ENCODE results near the gene TMLHE. TPM values are rescaled to one million over a fixed set of nuclear protein-coding genes. Genes with fewer than 3 reads are reported as not detected.
"Not testable (repeated sequence)": the region's sequence is repeated elsewhere in the genome, so short reads cannot be mapped to it uniquely, and the experiment has no call there.

Gene TMLHE
- total and polyA plus RNA-seq, 2 of the 13 experiments (the other 11 are each of a cell fraction or from before 2014, with no cell fraction given), result 12.5 to 14.2 TPM

DNA sequence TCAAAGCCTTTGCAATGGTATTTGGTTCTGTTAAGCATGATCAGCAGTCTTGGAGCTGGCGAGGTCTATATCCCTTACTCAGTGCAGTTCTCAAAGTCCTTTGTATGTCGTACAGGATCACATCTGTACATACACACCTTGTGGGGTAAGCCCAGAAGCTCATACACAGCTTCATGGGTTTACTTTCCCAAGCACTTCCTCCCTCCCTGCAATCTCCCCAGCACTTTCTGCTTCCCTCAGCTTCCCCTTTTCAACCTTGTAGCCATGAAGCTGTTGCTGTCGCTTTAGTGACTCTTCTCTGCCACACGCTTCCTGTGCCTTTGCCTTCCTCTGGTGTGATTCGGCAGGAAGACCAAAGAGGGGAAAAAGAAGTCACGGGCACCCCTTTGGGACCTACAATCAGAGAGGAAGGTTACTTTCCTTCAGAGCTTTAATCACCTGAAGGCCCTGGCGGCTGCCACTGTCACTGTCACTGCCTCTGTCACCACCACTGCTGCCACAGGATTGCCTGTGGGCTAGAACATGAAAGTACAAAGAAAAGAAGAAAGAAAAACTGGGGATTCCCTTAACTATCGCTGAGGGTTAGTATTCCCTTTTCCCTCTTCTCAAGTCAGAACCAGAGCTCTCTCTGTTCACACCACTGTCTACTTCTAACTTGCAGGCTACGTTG, 146.3 kb downstream of the TMLHE start:
- intact Hi-C loops (cut with micrococcal nuclease; ENCODE audit: unreplicated experiment); H3K4me3 ChIP-seq (replicated peaks in 1 of 3; ENCODE audit: insufficient read depth in 1 of 3, low read depth in 2 of 3, low read length in 3 of 3); H3K79me2 ChIP-seq (ENCODE audit: insufficient read depth, low read length); H3K4me1 ChIP-seq (ENCODE audit: insufficient read depth, low read length); FAIRE-seq; H3K9me3 ChIP-seq (ENCODE audit: low read length); H3K9ac ChIP-seq (ENCODE audit: insufficient read depth, low read depth, low read length); in situ Hi-C loops (cut with HindIII; ENCODE audit: extremely low pct_ligation_motif_present, low pct_unique_long_range_greater_than_20kb); H4K20me1 ChIP-seq (ENCODE audit: insufficient read depth, low read length); H3K4me2 ChIP-seq (ENCODE audit: low read depth, low read length); ATAC-seq; H3K27ac ChIP-seq (ENCODE audit: extremely low read length, insufficient read depth, low read length); CTCF ChIA-PET (ENCODE audit: low intra/inter-chr PET ratio, low total read pairs); DNase-seq (ENCODE audit: low spot score); H3K27me3 ChIP-seq (ENCODE audit: control insufficient read depth in 1 of 2, insufficient read depth in 2 of 2, low read length in 2 of 2); POLR2A ChIA-PET; H2AFZ ChIP-seq (ENCODE audit: low read length); H3K36me3 ChIP-seq (replicated peaks in 1 of 2; ENCODE audit: control insufficient read depth in 1 of 2, insufficient read depth in 2 of 2, low read length in 2 of 2); BruUV-seq (replicated peaks): not testable (repeated sequence)
- no CpG with 5 or more reads among the region's 9 CpGs for WGBS (ENCODE audit: low lambda C conversion rate)

DNA sequence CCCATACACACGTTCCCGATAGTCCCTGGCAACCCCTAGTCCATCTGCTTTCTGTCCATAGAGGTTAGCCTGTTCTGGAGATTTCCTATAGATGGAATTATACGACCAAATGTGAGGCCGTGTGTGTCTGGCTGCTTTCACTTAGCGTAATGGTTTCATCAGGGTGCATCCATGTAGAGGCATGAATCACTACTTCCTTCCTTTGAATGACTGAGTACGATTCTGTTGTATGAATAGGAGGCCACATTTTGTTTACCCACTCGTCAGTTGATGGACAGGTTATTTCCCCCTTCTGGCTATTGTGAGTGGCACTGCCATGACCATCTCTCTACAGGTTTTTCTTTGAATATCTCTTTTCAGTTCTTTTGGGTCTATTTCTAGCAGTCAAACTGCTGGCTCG, 152.3 kb downstream of the TMLHE start:
- ATAC-seq; H3K9me3 ChIP-seq (ENCODE audit: low read length); H4K20me1 ChIP-seq (ENCODE audit: insufficient read depth, low read length); H3K4me2 ChIP-seq (ENCODE audit: low read depth, low read length); DNase-seq (ENCODE audit: low spot score); H3K36me3 ChIP-seq (replicated peaks in 1 of 2; ENCODE audit: control insufficient read depth in 1 of 2, insufficient read depth in 2 of 2, low read length in 2 of 2); H3K79me2 ChIP-seq (ENCODE audit: insufficient read depth, low read length); H2AFZ ChIP-seq (ENCODE audit: low read length); H3K4me3 ChIP-seq (replicated peaks in 1 of 3; ENCODE audit: insufficient read depth in 1 of 3, low read depth in 2 of 3, low read length in 3 of 3); H3K4me1 ChIP-seq (ENCODE audit: insufficient read depth, low read length); intact Hi-C loops (cut with micrococcal nuclease; ENCODE audit: unreplicated experiment); POLR2A ChIA-PET; H3K27me3 ChIP-seq (ENCODE audit: control insufficient read depth in 1 of 2, insufficient read depth in 2 of 2, low read length in 2 of 2); BruUV-seq (replicated peaks); FAIRE-seq; in situ Hi-C loops (cut with HindIII; ENCODE audit: extremely low pct_ligation_motif_present, low pct_unique_long_range_greater_than_20kb); H3K27ac ChIP-seq (ENCODE audit: extremely low read length, insufficient read depth, low read length); CTCF ChIA-PET (ENCODE audit: low intra/inter-chr PET ratio, low total read pairs); H3K9ac ChIP-seq (ENCODE audit: insufficient read depth, low read depth, low read length): not testable (repeated sequence)
- WGBS (ENCODE audit: low lambda C conversion rate), result no CpG with 5 or more reads among the region's 8 CpGs

DNA sequence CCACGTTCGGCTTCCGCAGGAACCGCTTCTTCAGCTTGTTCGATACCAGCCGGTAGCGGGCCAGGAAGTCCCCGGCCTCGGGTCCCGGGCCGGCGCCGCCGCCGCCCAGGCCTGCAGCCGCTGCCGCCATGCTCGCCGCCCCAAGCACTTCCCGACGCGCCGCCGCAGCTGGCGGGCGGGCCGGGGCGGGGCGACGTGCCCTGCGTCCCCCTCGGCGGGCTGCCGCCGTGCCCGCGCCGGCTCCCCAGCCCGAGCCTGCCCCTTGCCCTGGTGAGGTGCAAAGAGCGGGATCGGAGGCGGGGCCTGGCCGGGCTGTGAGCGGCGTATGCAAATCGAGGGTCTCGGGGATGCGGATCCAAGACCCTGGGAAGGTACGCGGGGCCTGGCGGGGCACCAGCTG, 154.3 kb downstream of the TMLHE start, which contains the start of gene F8A3:
F8A3 (minus strand) TSS at position 150 of the 400 bp plus-strand sequence; CDS start at position 130, 20 bp downstream.
- H3K27ac ChIP-seq (ENCODE audit: extremely low read length, insufficient read depth, low read length); H3K9ac ChIP-seq (ENCODE audit: insufficient read depth, low read depth, low read length); H3K4me2 ChIP-seq (ENCODE audit: low read depth, low read length); intact Hi-C loops (cut with micrococcal nuclease; ENCODE audit: unreplicated experiment); H3K36me3 ChIP-seq (replicated peaks in 1 of 2; ENCODE audit: control insufficient read depth in 1 of 2, insufficient read depth in 2 of 2, low read length in 2 of 2); H3K27me3 ChIP-seq (ENCODE audit: control insufficient read depth in 1 of 2, insufficient read depth in 2 of 2, low read length in 2 of 2); H2AFZ ChIP-seq (ENCODE audit: low read length); H3K9me3 ChIP-seq (ENCODE audit: low read length); CTCF ChIA-PET (ENCODE audit: low intra/inter-chr PET ratio, low total read pairs); FAIRE-seq; in situ Hi-C loops (cut with HindIII; ENCODE audit: extremely low pct_ligation_motif_present, low pct_unique_long_range_greater_than_20kb); H3K79me2 ChIP-seq (ENCODE audit: insufficient read depth, low read length); BruUV-seq (replicated peaks); H4K20me1 ChIP-seq (ENCODE audit: insufficient read depth, low read length); DNase-seq (ENCODE audit: low spot score); H3K4me1 ChIP-seq (ENCODE audit: insufficient read depth, low read length); H3K4me3 ChIP-seq (replicated peaks in 1 of 3; ENCODE audit: insufficient read depth in 1 of 3, low read depth in 2 of 3, low read length in 3 of 3); POLR2A ChIA-PET: not testable (repeated sequence)
- no CpG with 5 or more reads among the region's 51 CpGs for WGBS (ENCODE audit: low lambda C conversion rate)
- ATAC-seq, result peak; percentile 90

DNA sequence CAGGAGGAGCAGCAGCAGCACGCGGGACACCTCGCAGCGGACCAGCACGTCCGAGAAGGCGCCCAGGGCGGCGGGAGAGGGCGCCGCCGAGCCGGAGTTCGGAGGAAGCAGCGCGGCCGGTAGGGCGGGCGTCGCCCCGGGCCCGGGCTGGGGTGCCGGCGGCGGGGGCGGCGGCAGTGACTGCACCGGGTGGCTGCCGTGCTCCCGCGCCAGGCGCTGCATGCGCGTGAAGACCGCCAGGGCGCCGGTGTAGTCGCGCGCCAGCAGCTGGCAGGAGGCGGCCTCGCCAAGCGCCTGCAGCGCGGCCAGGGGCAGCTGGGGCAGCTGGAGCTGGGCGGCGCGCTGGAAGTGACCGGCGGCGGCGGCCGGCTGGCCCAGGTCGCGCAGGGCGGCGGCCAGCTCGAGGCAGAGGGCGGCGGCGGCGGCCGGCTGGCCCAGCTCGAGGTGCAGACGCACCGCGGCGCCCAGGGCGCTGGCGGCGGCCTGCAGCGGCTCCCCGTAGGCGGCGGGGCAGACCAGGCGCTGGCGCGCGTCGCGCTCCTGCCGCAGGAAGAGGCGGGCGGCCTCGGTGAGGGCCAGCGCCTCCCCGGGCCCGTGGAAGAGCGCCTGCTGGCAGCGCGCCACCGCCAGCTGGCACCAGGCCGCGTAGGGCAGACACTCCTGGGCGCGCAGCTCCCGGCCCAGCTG, 154.8 kb downstream of the TMLHE start:
- H3K9me3 ChIP-seq (ENCODE audit: low read length); H3K4me1 ChIP-seq (ENCODE audit: insufficient read depth, low read length); FAIRE-seq; H3K79me2 ChIP-seq (ENCODE audit: insufficient read depth, low read length); CTCF ChIA-PET (ENCODE audit: low intra/inter-chr PET ratio, low total read pairs); H2AFZ ChIP-seq (ENCODE audit: low read length); H3K27me3 ChIP-seq (ENCODE audit: control insufficient read depth in 1 of 2, insufficient read depth in 2 of 2, low read length in 2 of 2); H4K20me1 ChIP-seq (ENCODE audit: insufficient read depth, low read length); intact Hi-C loops (cut with micrococcal nuclease; ENCODE audit: unreplicated experiment); POLR2A ChIA-PET; DNase-seq (ENCODE audit: low spot score); H3K4me2 ChIP-seq (ENCODE audit: low read depth, low read length); H3K27ac ChIP-seq (ENCODE audit: extremely low read length, insufficient read depth, low read length); H3K4me3 ChIP-seq (replicated peaks in 1 of 3; ENCODE audit: insufficient read depth in 1 of 3, low read depth in 2 of 3, low read length in 3 of 3); in situ Hi-C loops (cut with HindIII; ENCODE audit: extremely low pct_ligation_motif_present, low pct_unique_long_range_greater_than_20kb); H3K36me3 ChIP-seq (replicated peaks in 1 of 2; ENCODE audit: control insufficient read depth in 1 of 2, insufficient read depth in 2 of 2, low read length in 2 of 2); BruUV-seq (replicated peaks); H3K9ac ChIP-seq (ENCODE audit: insufficient read depth, low read depth, low read length): not testable (repeated sequence)
- no CpG with 5 or more reads among the region's 97 CpGs for WGBS (ENCODE audit: low lambda C conversion rate)
- ATAC-seq, result peak; percentile 72
